ENCODE data around the gene CYP2U1. TPM values are rescaled to one million over a fixed set of nuclear protein-coding genes. Genes with fewer than 3 reads are reported as not detected.
A peak's percentile ranks its signal among the peaks of the same experiment; 100 is the strongest.

The CYP2U1 gene
- polyA plus RNA-seq, 1 of the 3 experiments (the other 2 are of a cell fraction) = 2.0 TPM

DNA sequence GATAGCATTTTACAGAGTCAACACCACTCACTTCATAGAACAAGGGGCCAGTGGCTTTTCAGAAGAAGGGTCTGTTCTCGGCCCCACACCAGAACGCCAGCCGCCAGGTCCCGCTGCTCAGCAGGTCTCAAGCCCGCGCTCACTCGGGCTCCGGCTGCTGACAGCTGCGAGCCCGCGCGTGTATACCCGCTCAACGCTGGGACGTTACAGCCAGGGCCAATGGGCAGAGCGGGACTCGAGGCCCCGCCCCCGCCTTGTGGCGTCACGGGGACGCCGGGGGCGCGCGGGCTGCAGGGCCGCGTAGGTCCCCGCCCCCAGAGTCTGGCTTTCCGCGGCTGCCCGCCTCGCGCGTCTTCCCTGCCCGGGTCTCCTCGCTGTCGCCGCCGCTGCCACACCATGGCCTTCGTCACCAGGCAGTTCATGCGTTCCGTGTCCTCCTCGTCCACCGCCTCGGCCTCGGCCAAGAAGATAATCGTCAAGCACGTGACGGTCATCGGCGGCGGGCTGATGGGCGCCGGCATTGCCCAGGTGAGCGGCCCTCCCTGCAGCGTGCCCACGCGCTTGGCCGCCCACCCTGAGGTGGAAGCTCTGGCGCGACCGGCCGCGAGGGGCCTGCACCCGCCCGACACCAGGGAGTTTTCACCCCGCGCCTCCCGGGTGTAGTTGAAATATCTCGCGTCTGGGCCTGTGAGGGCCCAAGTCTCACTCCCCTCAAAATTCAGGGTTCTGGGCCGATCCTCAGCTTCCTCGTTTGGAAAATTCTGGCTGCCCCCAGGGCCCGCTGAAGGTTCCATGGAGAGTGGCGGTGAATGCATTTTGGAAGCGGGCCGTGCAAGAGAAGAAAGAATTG is 58.4 kb downstream of the CYP2U1 start, which contains the start of gene HADH (continued):
- TF ChIP-seq, protein P1, sequence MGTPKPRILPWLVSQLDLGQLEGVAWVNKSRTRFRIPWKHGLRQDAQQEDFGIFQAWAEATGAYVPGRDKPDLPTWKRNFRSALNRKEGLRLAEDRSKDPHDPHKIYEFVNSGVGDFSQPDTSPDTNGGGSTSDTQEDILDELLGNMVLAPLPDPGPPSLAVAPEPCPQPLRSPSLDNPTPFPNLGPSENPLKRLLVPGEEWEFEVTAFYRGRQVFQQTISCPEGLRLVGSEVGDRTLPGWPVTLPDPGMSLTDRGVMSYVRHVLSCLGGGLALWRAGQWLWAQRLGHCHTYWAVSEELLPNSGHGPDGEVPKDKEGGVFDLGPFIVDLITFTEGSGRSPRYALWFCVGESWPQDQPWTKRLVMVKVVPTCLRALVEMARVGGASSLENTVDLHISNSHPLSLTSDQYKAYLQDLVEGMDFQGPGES (IDR thresholded peaks at IDR 0.05; ENCODE audit: low read depth, low read length) = no peak
- TF ChIP-seq JUND (IDR thresholded peaks at IDR 0.05) (no peak), MAX (IDR thresholded peaks at IDR 0.05; ENCODE audit: low read depth) (peak; percentile 89), CTCF (IDR thresholded peaks at IDR 0.05) (no peak), MXI1 (IDR thresholded peaks at IDR 0.05; ENCODE audit: low read depth, low read length) (peak; percentile 99), FOSL2 (IDR thresholded peaks at IDR 0.05; ENCODE audit: borderline replicate concordance, low read depth) (no peak), YY1 (IDR thresholded peaks at IDR 0.05; ENCODE audit: low read depth) (0 out of 2 replicates have a peak, but pooled peaks have one; percentile 14), RAD21 (IDR thresholded peaks at IDR 0.05; ENCODE audit: low read length) (no peak), CHD2 (IDR thresholded peaks at IDR 0.05; ENCODE audit: low read length, partially characterized antibody) (no peak), FOXJ3 (CRISPR knock-in tag; IDR thresholded peaks at IDR 0.05) (no peak), RCOR1 (IDR thresholded peaks at IDR 0.05; ENCODE audit: low read length) (no peak), TAF1 (IDR thresholded peaks at IDR 0.05; ENCODE audit: borderline replicate concordance, low read depth, low read length) (peak; percentile 66), ELF1 (IDR thresholded peaks at IDR 0.05) (no peak), GABPA (IDR thresholded peaks at IDR 0.05; ENCODE audit: low read depth) (no peak)
- TF ChIP-seq, protein P2, sequence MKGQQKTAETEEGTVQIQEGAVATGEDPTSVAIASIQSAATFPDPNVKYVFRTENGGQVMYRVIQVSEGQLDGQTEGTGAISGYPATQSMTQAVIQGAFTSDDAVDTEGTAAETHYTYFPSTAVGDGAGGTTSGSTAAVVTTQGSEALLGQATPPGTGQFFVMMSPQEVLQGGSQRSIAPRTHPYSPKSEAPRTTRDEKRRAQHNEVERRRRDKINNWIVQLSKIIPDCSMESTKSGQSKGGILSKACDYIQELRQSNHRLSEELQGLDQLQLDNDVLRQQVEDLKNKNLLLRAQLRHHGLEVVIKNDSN (IDR thresholded peaks at IDR 0.05; ENCODE audit: borderline replicate concordance, low read depth) = peak; percentile 73
- TF ChIP-seq, protein P3, sequence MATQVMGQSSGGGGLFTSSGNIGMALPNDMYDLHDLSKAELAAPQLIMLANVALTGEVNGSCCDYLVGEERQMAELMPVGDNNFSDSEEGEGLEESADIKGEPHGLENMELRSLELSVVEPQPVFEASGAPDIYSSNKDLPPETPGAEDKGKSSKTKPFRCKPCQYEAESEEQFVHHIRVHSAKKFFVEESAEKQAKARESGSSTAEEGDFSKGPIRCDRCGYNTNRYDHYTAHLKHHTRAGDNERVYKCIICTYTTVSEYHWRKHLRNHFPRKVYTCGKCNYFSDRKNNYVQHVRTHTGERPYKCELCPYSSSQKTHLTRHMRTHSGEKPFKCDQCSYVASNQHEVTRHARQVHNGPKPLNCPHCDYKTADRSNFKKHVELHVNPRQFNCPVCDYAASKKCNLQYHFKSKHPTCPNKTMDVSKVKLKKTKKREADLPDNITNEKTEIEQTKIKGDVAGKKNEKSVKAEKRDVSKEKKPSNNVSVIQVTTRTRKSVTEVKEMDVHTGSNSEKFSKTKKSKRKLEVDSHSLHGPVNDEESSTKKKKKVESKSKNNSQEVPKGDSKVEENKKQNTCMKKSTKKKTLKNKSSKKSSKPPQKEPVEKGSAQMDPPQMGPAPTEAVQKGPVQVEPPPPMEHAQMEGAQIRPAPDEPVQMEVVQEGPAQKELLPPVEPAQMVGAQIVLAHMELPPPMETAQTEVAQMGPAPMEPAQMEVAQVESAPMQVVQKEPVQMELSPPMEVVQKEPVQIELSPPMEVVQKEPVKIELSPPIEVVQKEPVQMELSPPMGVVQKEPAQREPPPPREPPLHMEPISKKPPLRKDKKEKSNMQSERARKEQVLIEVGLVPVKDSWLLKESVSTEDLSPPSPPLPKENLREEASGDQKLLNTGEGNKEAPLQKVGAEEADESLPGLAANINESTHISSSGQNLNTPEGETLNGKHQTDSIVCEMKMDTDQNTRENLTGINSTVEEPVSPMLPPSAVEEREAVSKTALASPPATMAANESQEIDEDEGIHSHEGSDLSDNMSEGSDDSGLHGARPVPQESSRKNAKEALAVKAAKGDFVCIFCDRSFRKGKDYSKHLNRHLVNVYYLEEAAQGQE (IDR thresholded peaks at IDR 0.05; ENCODE audit: low read depth, low read length) = no peak
- TF ChIP-seq, protein P4, sequence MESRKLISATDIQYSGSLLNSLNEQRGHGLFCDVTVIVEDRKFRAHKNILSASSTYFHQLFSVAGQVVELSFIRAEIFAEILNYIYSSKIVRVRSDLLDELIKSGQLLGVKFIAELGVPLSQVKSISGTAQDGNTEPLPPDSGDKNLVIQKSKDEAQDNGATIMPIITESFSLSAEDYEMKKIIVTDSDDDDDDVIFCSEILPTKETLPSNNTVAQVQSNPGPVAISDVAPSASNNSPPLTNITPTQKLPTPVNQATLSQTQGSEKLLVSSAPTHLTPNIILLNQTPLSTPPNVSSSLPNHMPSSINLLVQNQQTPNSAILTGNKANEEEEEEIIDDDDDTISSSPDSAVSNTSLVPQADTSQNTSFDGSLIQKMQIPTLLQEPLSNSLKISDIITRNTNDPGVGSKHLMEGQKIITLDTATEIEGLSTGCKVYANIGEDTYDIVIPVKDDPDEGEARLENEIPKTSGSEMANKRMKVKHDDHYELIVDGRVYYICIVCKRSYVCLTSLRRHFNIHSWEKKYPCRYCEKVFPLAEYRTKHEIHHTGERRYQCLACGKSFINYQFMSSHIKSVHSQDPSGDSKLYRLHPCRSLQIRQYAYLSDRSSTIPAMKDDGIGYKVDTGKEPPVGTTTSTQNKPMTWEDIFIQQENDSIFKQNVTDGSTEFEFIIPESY (IDR thresholded peaks at IDR 0.05; ENCODE audit: borderline replicate concordance, low read depth) = no peak
